ENCODE data around the gene REV3L.

DNA sequence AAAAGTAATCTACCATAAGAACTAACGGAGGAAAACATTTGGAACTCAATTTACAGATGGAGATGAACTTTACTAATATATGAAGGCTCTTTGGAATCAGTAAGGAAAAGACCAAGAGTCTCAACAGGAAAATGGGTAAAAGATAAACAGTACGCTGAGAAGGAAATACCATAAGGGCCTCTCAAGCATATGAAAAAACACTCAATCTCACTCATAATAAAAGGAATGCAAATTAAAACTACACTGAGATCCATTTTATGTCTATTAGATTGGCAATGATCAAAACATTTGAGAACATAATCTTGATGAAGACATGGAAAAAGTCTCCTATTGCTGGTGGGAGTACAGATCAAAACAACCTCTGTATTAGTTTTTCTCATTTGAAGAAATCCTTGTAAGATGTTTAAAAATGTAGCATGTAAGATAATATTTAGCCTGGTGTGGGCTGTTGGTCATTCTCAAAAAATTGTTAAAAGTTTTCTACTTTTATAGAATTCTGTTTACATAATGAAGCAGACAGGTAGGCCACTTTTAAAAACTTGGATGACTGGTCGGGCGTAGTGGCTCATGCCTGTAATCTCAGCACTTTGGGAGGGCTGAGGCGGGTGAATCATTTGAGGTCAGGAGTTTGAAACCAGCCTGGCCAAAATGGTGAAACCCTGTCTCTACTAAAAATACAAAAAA, 14.5 kb downstream of the REV3L start:
- TF ChIP-seq POLR2AphosphoS5 (IDR thresholded peaks at IDR 0.05; ENCODE audit: insufficient read depth, low read depth, low read length) = no peak
- TF ChIP-seq, protein P1, sequence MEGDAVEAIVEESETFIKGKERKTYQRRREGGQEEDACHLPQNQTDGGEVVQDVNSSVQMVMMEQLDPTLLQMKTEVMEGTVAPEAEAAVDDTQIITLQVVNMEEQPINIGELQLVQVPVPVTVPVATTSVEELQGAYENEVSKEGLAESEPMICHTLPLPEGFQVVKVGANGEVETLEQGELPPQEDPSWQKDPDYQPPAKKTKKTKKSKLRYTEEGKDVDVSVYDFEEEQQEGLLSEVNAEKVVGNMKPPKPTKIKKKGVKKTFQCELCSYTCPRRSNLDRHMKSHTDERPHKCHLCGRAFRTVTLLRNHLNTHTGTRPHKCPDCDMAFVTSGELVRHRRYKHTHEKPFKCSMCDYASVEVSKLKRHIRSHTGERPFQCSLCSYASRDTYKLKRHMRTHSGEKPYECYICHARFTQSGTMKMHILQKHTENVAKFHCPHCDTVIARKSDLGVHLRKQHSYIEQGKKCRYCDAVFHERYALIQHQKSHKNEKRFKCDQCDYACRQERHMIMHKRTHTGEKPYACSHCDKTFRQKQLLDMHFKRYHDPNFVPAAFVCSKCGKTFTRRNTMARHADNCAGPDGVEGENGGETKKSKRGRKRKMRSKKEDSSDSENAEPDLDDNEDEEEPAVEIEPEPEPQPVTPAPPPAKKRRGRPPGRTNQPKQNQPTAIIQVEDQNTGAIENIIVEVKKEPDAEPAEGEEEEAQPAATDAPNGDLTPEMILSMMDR (IDR thresholded peaks at IDR 0.05; ENCODE audit: extremely low read depth in 1 of 2, insufficient read depth in 1 of 2, low read depth in 1 of 2, low read length in 2 of 2) = no peak
- TF ChIP-seq FOS (IDR thresholded peaks at IDR 0.05; ENCODE audit: borderline replicate concordance, insufficient read depth, low read length) = no peak
- TF ChIP-seq EZH2 (IDR thresholded peaks at IDR 0.05; ENCODE audit: borderline replicate concordance, low read depth, low read length, severe bottlenecking) = no peak
- TF ChIP-seq POLR2A (IDR thresholded peaks at IDR 0.05; ENCODE audit: low read depth, low read length) = no peak
- TF ChIP-seq, protein P2, sequence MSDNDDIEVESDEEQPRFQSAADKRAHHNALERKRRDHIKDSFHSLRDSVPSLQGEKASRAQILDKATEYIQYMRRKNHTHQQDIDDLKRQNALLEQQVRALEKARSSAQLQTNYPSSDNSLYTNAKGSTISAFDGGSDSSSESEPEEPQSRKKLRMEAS (IDR thresholded peaks at IDR 0.05; ENCODE audit: insufficient read depth, insufficient read length) = no peak
- no peak for TF ChIP-seq JUN (IDR thresholded peaks at IDR 0.05; ENCODE audit: borderline replicate concordance, insufficient read depth, insufficient read length, low read depth)
- no peak for TF ChIP-seq MYC (IDR thresholded peaks at IDR 0.05; ENCODE audit: low read depth, low read length)

Measured in endothelial cell of umbilical vein (primary cell).